ENCODE measurements around the gene ATP1B3.

The ATP1B3 gene

DNA sequence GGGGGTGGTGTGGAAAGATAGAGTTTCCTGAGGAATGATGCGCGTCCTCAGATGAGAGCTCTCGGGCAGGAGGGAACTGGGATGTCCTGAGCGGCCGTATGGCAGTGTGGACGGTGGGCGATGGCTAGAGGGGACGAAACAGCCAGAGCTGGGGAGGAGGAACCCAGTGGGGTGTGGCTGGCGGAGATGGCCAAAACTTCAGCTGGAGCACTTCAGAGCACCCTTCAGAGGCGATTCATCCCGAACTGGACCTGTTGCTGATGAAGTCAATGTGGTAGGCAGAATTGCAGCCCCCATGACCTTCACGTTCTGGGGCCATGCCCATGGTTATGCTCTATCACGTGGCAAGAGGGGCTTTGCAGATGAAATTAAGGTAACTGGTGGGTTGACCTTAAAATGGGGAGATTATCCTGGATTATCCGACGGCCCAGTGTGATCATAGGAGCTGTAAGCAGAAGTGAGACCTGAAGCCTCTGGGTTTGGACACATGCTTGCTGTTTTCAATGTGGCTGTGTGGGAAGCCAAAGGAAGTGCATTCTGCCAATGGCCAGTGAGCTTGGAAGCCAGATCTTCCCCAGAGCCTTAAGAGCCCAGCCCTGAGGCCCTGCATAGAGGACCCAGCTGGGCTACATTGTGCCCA is 52.3 kb downstream of the ATP1B3 start:
- no peak for DNase-seq (ENCODE audit: low read depth)
- no peak overlapping the region for H3K4me3 ChIP-seq (ENCODE audit: low read depth, low read length)
- no peak for TF ChIP-seq MYC (IDR thresholded peaks at IDR 0.05; ENCODE audit: low read depth, low read length)
- TF ChIP-seq, protein P1, sequence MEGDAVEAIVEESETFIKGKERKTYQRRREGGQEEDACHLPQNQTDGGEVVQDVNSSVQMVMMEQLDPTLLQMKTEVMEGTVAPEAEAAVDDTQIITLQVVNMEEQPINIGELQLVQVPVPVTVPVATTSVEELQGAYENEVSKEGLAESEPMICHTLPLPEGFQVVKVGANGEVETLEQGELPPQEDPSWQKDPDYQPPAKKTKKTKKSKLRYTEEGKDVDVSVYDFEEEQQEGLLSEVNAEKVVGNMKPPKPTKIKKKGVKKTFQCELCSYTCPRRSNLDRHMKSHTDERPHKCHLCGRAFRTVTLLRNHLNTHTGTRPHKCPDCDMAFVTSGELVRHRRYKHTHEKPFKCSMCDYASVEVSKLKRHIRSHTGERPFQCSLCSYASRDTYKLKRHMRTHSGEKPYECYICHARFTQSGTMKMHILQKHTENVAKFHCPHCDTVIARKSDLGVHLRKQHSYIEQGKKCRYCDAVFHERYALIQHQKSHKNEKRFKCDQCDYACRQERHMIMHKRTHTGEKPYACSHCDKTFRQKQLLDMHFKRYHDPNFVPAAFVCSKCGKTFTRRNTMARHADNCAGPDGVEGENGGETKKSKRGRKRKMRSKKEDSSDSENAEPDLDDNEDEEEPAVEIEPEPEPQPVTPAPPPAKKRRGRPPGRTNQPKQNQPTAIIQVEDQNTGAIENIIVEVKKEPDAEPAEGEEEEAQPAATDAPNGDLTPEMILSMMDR (IDR thresholded peaks at IDR 0.05; ENCODE audit: low read depth, low read length) = no peak
- TF ChIP-seq, protein P2, sequence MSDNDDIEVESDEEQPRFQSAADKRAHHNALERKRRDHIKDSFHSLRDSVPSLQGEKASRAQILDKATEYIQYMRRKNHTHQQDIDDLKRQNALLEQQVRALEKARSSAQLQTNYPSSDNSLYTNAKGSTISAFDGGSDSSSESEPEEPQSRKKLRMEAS (IDR thresholded peaks at IDR 0.05; ENCODE audit: low read depth, low read length) = no peak
- no peak for TF ChIP-seq POLR2A (IDR thresholded peaks at IDR 0.05; ENCODE audit: extremely low read depth, insufficient read length)

- H3K4me3 ChIP-seq (ENCODE audit: low read depth, low read length) = no peak overlapping the region
- TF ChIP-seq MYC (IDR thresholded peaks at IDR 0.05; ENCODE audit: low read depth, low read length) (no peak), POLR2A (IDR thresholded peaks at IDR 0.05; ENCODE audit: extremely low read depth, insufficient read length) (no peak)
- TF ChIP-seq, protein P1 (IDR thresholded peaks at IDR 0.05; ENCODE audit: low read depth, low read length) = no peak
- TF ChIP-seq, protein P2 (IDR thresholded peaks at IDR 0.05; ENCODE audit: low read depth, low read length) = no peak
- DNase-seq (ENCODE audit: low read depth) = no peak
These were observed 53.0 kb downstream of the ATP1B3 start for GRCh38 chr3:141929341-141929995.

GRCh38 chr3:141930801-141931200 is 54.4 kb downstream of the ATP1B3 start:
- no peak overlapping the region for H3K4me3 ChIP-seq (ENCODE audit: low read depth, low read length)
- TF ChIP-seq, protein P1 (IDR thresholded peaks at IDR 0.05; ENCODE audit: low read depth, low read length) = no peak
- TF ChIP-seq, protein P2 (IDR thresholded peaks at IDR 0.05; ENCODE audit: low read depth, low read length) = no peak
- TF ChIP-seq MYC (IDR thresholded peaks at IDR 0.05; ENCODE audit: low read depth, low read length) (no peak), POLR2A (IDR thresholded peaks at IDR 0.05; ENCODE audit: extremely low read depth, insufficient read length) (no peak)
- DNase-seq (ENCODE audit: low read depth) = no peak

- no peak for DNase-seq (ENCODE audit: low read depth)
- H3K4me3 ChIP-seq (ENCODE audit: low read depth, low read length) = no peak overlapping the region
- TF ChIP-seq POLR2A (IDR thresholded peaks at IDR 0.05; ENCODE audit: extremely low read depth, insufficient read length) = no peak
- no peak for TF ChIP-seq MYC (IDR thresholded peaks at IDR 0.05; ENCODE audit: low read depth, low read length)
- TF ChIP-seq, protein P1 (IDR thresholded peaks at IDR 0.05; ENCODE audit: low read depth, low read length) = no peak
- TF ChIP-seq, protein P2 (IDR thresholded peaks at IDR 0.05; ENCODE audit: low read depth, low read length) = no peak
These were observed 57.2 kb downstream of the ATP1B3 start for GRCh38 chr3:141933421-141934300.

DNA sequence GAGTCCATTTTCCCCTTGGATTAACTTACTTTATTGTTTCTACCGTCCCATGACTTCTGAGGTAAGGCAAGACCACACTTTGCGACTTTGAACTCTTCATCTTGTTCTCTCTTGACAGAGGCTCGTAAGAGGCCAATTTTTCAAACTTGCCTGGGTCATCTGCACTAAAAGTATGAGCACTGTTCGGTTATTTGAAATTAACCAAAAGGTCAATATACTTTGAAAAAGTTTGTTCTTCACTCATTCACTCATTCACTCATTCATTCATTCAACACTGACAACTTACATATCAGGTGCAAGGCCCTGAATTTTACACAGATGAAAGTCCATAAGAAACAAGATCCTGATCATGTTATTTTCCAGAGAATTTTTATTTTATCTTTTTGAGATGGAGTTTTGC is 57.9 kb downstream of the ATP1B3 start:
- DNase-seq (ENCODE audit: low read depth) = no peak
- no peak for TF ChIP-seq POLR2A (IDR thresholded peaks at IDR 0.05; ENCODE audit: extremely low read depth, insufficient read length)
- TF ChIP-seq, protein P2 (IDR thresholded peaks at IDR 0.05; ENCODE audit: low read depth, low read length) = no peak
- TF ChIP-seq, protein P1 (IDR thresholded peaks at IDR 0.05; ENCODE audit: low read depth, low read length) = no peak
- TF ChIP-seq MYC (IDR thresholded peaks at IDR 0.05; ENCODE audit: low read depth, low read length) = no peak

More for the DNA sequence above, 57.9 kb downstream of the ATP1B3 start:
- H3K4me3 ChIP-seq (ENCODE audit: low read depth, low read length) = no peak overlapping the region
